Psoas muscle (tissue), 8 donors: ENCODE measurements around the gene SLC41A2. TPM values are rescaled to one million over a fixed set of nuclear protein-coding genes. Genes with fewer than 3 reads are reported as not detected.

Experiments
- ATAC-seq, 4 donors: fragments of 200-7000 bp; cut with Tn5 transposase; one replicate each; pipeline ENCODE4 v1.9.1; 2020; ENCODE audit warnings: moderate library complexity in 3 of 4, mild to moderate bottlenecking in 2 of 4
- DNase-seq, 2 donors: peaks; one replicate each; pipeline ENCODE4 v3.0.0-alpha.2; 2020
- H3K27ac ChIP-seq: fragments of 200-600 bp; one replicate; pipeline ENCODE4 v1.8.0; 2022
- H3K27me3 ChIP-seq, 3 donors: fragments of 200-600 bp in 1 of 3; one replicate each; pipeline versions ENCODE4 v1.6.1 to v1.8.0; 2013 to 2022; ENCODE audit warnings: low read length in 2 of 3, mild to moderate bottlenecking in 2 of 3, moderate library complexity in 1 of 3; ENCODE audit not compliant: insufficient read depth in 3 of 3
- H3K36me3 ChIP-seq, 2 donors: fragments of 200-600 bp in 1 of 2; one replicate each; pipeline versions ENCODE4 v1.6.1 to v1.8.0; 2013 to 2022; ENCODE audit warnings: low read depth in 1 of 2, mild to moderate bottlenecking in 1 of 2, moderate library complexity in 1 of 2; ENCODE audit not compliant: insufficient read depth in 1 of 2
- H3K4me1 ChIP-seq: fragments of 200-600 bp; one replicate; pipeline ENCODE4 v1.8.0; 2022
- H3K4me3 ChIP-seq: fragments of 200-600 bp; one replicate; pipeline ENCODE4 v1.8.0; 2022; ENCODE audit warnings: mild to moderate bottlenecking
- H3K9me3 ChIP-seq: fragments of 200-600 bp; one replicate; pipeline ENCODE4 v1.8.0; 2022
- CTCF ChIP-seq: fragments of 200-600 bp; IDR thresholded peaks from one replicate; pipeline ENCODE4 v1.8.0; 2022; ENCODE audit warnings: antibody characterized with exemption
- WGBS, 3 donors: extraction: QIAGEN DNeasy Blood & Tissue Kit; methylation state at CpG; one replicate each; pipeline versions ENCODE4 v1.1.6 to v1.1.7; 2013; 5-methylcytosine and 5-hydroxymethylcytosine counted together
- intact Hi-C, 2 donors: fragments of 100-400 bp; cut with DNase I; formaldehyde crosslinking; loops; one replicate each; pipeline versions ENCODE4 v1.11.0 to v1.14.2; 2022
- polyA plus RNA-seq, 3 donors: library from polyadenylated mRNA; stranded (reverse); fragments of 200-250 nt; gene quantifications; one replicate each; pipeline ENCODE4 v1.2.3, GENCODE V29; 2013
- total RNA-seq, 4 donors: library from RNA; stranded (reverse); fragmentation: NEBNext Ultra II Directional in 2 of 4; extraction: Animal tissue kit (Norgen Biotek cat#: 25700) in 2 of 4; gene quantifications; one replicate each; pipeline versions ENCODE4 v1.2.1 to v1.2.4, GENCODE V29; 2021 to 2023
- donor health status: healthy with polysubstance abuse.
- donor health status: DM: no; HTN: no; CAD: no; lungs with moderate emphysema.
- donor health status: Bipolar disorder and iron deficiency.
- donor health status: healthy.
- donor health status: DM: yes; HTN: yes; CAD: no.
- donor health status: DM: no; HTN: no; CAD: no.
- donor health status: DM: no; HTN: no; CAD: no.
- donor health status: DM: yes; HTN: yes; CAD: no.

Gene SLC41A2
- total and polyA plus RNA-seq, 7 donors = 0.17 to 2.3 (median 0.62) TPM

GRCh38 chr12:104939089-104939488 lies 19.0 kb downstream of the SLC41A2 start:
- no peak for TF ChIP-seq CTCF
- intact Hi-C loops = no loop called here
- Histone ChIP-seq H3K27ac (no peak overlapping the region), H3K27me3 (no peaks in the 10 kb centered on the region), H3K4me1 (no peaks in the 10 kb centered on the region), H3K9me3 (no peaks in the 10 kb centered on the region), H3K4me3 (no peak overlapping the region), H3K36me3 (no peaks in the 10 kb centered on the region)
- ATAC-seq (no peak), DNase-seq (no peak)
- WGBS, 3 donors = 88 to 93% (median 88%) methylated on average over 2 of the region's 2 CpGs

- ATAC-seq (no peak), DNase-seq (no peak)
- intact Hi-C loops = no loop called here
- no peaks in the 10 kb centered on the region for H3K27me3 ChIP-seq
- WGBS, 3 donors = 40 to 55% (median 46%) methylated on average over 3 of the region's 3 CpGs
- H3K9me3 ChIP-seq = no peaks in the 10 kb centered on the region
- H3K36me3 ChIP-seq = no peaks in the 10 kb centered on the region
- H3K4me3 ChIP-seq = no peak overlapping the region
- no peaks in the 10 kb centered on the region for H3K4me1 ChIP-seq
- no peak overlapping the region for H3K27ac ChIP-seq
- no peak for TF ChIP-seq CTCF
These were observed 19.7 kb downstream of the SLC41A2 start for GRCh38 chr12:104938371-104938770.

DNA sequence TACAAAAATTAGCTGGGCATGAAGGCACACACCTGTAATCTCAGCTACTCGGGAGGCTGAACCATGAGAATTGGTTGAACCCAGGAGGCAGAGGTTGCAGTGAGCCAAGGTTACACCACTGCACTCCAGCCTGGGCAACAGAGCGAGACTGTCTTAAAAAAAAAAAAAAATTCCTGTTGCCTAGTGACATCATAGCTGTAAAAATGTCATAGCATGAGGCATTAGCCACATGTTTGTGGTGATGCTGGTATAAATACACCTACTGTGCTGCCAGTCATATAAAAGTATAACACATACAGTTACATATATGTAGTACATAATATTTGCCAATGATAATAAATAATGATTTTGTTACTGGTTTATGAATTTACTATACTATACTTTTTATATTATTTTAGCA lies 22.2 kb downstream of the SLC41A2 start:
- Histone ChIP-seq H3K36me3 (no peaks in the 10 kb centered on the region), H3K9me3 (no peaks in the 10 kb centered on the region), H3K27me3 (no peaks in the 10 kb centered on the region), H3K4me1 (no peaks in the 10 kb centered on the region), H3K27ac (no peak overlapping the region), H3K4me3 (no peak overlapping the region)
- no peak for TF ChIP-seq CTCF
- ATAC-seq = no peak
- no peak for DNase-seq
- intact Hi-C loops = no loop called here
- WGBS, 3 donors = 88 to 92% (median 89%) methylated on average over 2 of the region's 2 CpGs

DNA sequence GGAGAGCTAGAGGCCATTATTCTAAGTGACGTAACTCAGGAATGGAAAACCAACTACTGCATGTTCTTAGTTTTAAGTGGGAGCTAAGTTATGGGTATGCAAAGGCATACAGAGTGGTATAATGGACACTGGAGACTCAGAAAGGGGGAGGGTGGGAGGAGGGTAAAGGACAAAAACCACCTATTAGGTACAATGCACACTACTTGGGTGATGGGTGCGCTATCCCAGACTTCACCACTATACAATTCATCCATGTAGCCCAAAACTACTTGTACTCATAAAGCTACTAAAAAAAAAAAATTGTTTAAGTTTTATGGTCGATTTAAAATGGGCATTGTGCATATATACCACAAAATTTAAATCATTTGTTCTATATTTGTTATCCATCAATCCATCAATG lies 24.3 kb downstream of the SLC41A2 start:
- Histone ChIP-seq H3K4me3 (no peak overlapping the region), H3K36me3 (no peaks in the 10 kb centered on the region), H3K27me3 (no peaks in the 10 kb centered on the region), H3K9me3 (no peaks in the 10 kb centered on the region), H3K4me1 (no peaks in the 10 kb centered on the region), H3K27ac (no peak overlapping the region)
- no peak for TF ChIP-seq CTCF
- intact Hi-C loops = no loop called here
- no peak for DNase-seq
- 53 to 74% (median 57%) methylated on average over 3 of the region's 3 CpGs for WGBS, 3 donors
- ATAC-seq = no peak

DNA sequence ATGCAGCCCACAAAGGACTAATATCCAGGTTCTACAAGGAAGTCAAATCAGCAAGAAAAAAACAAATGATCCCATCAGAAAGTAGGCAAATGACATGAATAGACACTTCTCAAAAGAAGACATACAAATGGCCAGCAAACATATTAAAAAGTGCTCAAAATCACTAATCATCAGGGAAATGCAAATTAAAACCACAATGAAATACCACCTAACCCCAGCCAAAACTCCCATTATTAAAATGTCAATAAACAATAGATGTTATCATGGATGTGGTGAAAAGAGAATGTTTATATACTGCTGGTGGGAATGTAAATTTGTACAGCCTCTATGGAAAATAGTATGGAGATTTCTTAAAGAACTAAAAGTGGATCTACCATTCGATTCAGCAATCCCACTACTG lies 25.0 kb downstream of the SLC41A2 start:
- intact Hi-C loops = no loop called here
- DNase-seq = no peak
- Histone ChIP-seq H3K4me1 (no peaks in the 10 kb centered on the region), H3K27ac (no peak overlapping the region), H3K9me3 (no peaks in the 10 kb centered on the region), H3K27me3 (no peaks in the 10 kb centered on the region), H3K36me3 (no peaks in the 10 kb centered on the region), H3K4me3 (no peak overlapping the region)
- ATAC-seq = no peak
- WGBS, 3 donors = 73 to 83% (median 75%) methylated on average over 1 of the region's 1 CpG
- TF ChIP-seq CTCF = no peak
